HCT116 (cell line): ENCODE measurements around the gene EPSTI1. TPM values are rescaled to one million over a fixed set of nuclear protein-coding genes. Genes with fewer than 3 reads are reported as not detected.

Source experiments
- ATAC-seq: fragments of 200-7000 bp; cut with Tn5 transposase; 2 replicates; pipeline ENCODE4 v1.9.1; 2020; ENCODE audit warnings: mild to moderate bottlenecking, moderate library complexity
- BruUV-seq: library from RNA; stranded (reverse); fragments of 400-500 nt; replicated peaks from 2 replicates; lab custom pipeline; 2021; lab: Mats Ljungman, UMichigan
- CTCF ChIA-PET: fragments of 300-600 bp; sonication (Branson Sonifier 250); formaldehyde crosslinking; loops from one replicate; lab custom pipeline; 2021; ENCODE audit warnings: antibody characterized with exemption; lab: Charles Lee
- POLR2A ChIA-PET: fragments of 300-600, 350-600 bp; sonication (Branson Sonifier 250); formaldehyde crosslinking; loops from one replicate; lab custom pipeline; 2021; ENCODE audit warnings: antibody characterized with exemption; lab: Charles Lee
- RAD21 ChIA-PET, 2 experiments: fragments of 300-600 bp; sonication (Branson Sonifier 250); formaldehyde crosslinking; loops; one replicate each; lab custom pipeline; 2023; ENCODE audit warnings: low total read pairs in 2 of 2; ENCODE audit not compliant: uncharacterized antibody in 2 of 2, unreplicated experiment in 2 of 2, low non-redundant PET in 1 of 2; lab: Charles Lee
- DNase-seq: peaks from one replicate; pipeline ENCODE4 v3.0.0-alpha.2; 2010; ENCODE audit warnings: low read depth, low spot score
- H2AFZ ChIP-seq: fragments of 200-600 bp; shearing (Covaris generic), sonication (generic); 2 replicates; pipeline ENCODE4 v1.6.1; 2017; ENCODE audit warnings: low read depth, mixed run types, mixed read lengths, antibody characterized with exemption, low read length; ENCODE audit not compliant: poor library complexity, severe bottlenecking
- H3K27ac ChIP-seq: 2 replicates; pipeline ENCODE4 v1.5.1; 2012; ENCODE audit warnings: low read depth, low read length
- H3K27me3 ChIP-seq: fragments of 200-600 bp; sonication (generic); 2 replicates; pipeline ENCODE4 v1.6.1; 2016; ENCODE audit warnings: mixed run types, low read length, mixed read lengths; ENCODE audit not compliant: insufficient read depth
- H3K36me3 ChIP-seq, 2 experiments: fragments of 200-500 bp in 1 of 2; fragments of 200-600 bp in 1 of 2; sonication (Bioruptor generic) in 1 of 2; sonication (generic) in 1 of 2; 2 replicates each; pipeline versions ENCODE4 v1.5.1 to v1.6.1; 2014 to 2016; ENCODE audit warnings: low read length in 2 of 2, inconsistent platforms in 1 of 2, mixed read lengths in 1 of 2, mixed run types in 1 of 2; ENCODE audit not compliant: insufficient read depth in 2 of 2, control insufficient read depth in 1 of 2
- H3K4me1 ChIP-seq, 2 experiments: fragments of 200-600 bp in 1 of 2; sonication (generic) in 1 of 2; 2 replicates each; pipeline versions ENCODE4 v1.5.1 to v1.6.1; 2012 to 2017; ENCODE audit warnings: low read length in 2 of 2, inconsistent platforms in 1 of 2, mild to moderate bottlenecking in 1 of 2, mixed read lengths in 1 of 2, mixed run types in 1 of 2, moderate library complexity in 1 of 2; ENCODE audit not compliant: insufficient read depth in 2 of 2, control insufficient read depth in 1 of 2
- H3K4me2 ChIP-seq: fragments of 200-600 bp; sonication (generic); 2 replicates; pipeline ENCODE4 v1.6.1; 2017; ENCODE audit warnings: mixed run types, low read length, mixed read lengths
- H3K4me3 ChIP-seq, 2 experiments: fragments of 200-600 bp in 1 of 2; sonication (generic) in 1 of 2; replicated peaks in 1 of 2; 2 replicates each; pipeline ENCODE4 v1.5.1; 2011 to 2016; ENCODE audit warnings: low read length in 2 of 2, control low read depth in 1 of 2, low read depth in 1 of 2, mild to moderate bottlenecking in 1 of 2, mixed read lengths in 1 of 2, mixed run types in 1 of 2
- H3K79me2 ChIP-seq: fragments of 200-600 bp; sonication (generic); 2 replicates; pipeline ENCODE4 v1.6.1; 2017; ENCODE audit warnings: mild to moderate bottlenecking, mixed run types, low read length, moderate library complexity, mixed read lengths; ENCODE audit not compliant: insufficient read depth
- H3K9ac ChIP-seq: fragments of 200-600 bp; sonication (generic); 2 replicates; pipeline ENCODE4 v1.6.1; 2016; ENCODE audit warnings: low read length, mixed read lengths
- H3K9me2 ChIP-seq: fragments of 200-600 bp; sonication (generic), shearing (Covaris generic); 2 replicates; pipeline ENCODE4 v1.6.1; 2017; ENCODE audit warnings: mixed run types, mild to moderate bottlenecking, moderate library complexity; ENCODE audit not compliant: insufficient read depth
- H3K9me3 ChIP-seq, 2 experiments: fragments of 200-500 bp in 1 of 2; fragments of 200-600 bp in 1 of 2; sonication (Bioruptor generic) in 1 of 2; sonication (generic) in 1 of 2; 2 replicates each; pipeline ENCODE4 v1.6.1; 2014 to 2017; ENCODE audit warnings: low read length in 2 of 2, mixed read lengths in 2 of 2, inconsistent platforms in 1 of 2, low read depth in 1 of 2, mild to moderate bottlenecking in 1 of 2, mixed run types in 1 of 2, moderate library complexity in 1 of 2; ENCODE audit not compliant: control insufficient read depth in 1 of 2, insufficient read depth in 1 of 2
- H4K20me1 ChIP-seq: fragments of 200-600 bp; sonication (generic), shearing (Covaris generic); 2 replicates; pipeline ENCODE4 v1.6.1; 2017; ENCODE audit warnings: mixed run types, mild to moderate bottlenecking, moderate library complexity; ENCODE audit not compliant: insufficient read depth
- ATF3 ChIP-seq: IDR thresholded peaks from 2 replicates; pipeline ENCODE4 v1.6.1; 2012
- EZH2 ChIP-seq: fragments of 200-600 bp; sonication (generic); IDR thresholded peaks from 2 replicates; pipeline ENCODE4 v1.6.1; 2017; ENCODE audit warnings: antibody characterized with exemption, mixed run types
- FOSL1 ChIP-seq: IDR thresholded peaks from 2 replicates; pipeline ENCODE4 v1.6.1; 2012; ENCODE audit warnings: low read depth
- MAX ChIP-seq: IDR thresholded peaks from 2 replicates; pipeline ENCODE4 v1.6.1; 2012
- POLR2A ChIP-seq: IDR thresholded peaks from 2 replicates; pipeline ENCODE4 v1.7.0; 2011; ENCODE audit warnings: borderline replicate concordance; ENCODE audit not compliant: insufficient read depth, insufficient read length; ENCODE audit errors: extremely low read depth
- RAD21 ChIP-seq: IDR thresholded peaks from 2 replicates; pipeline ENCODE4 v1.6.1; 2012; ENCODE audit warnings: low read depth, mild to moderate bottlenecking
- SP1 ChIP-seq: IDR thresholded peaks from 2 replicates; pipeline ENCODE4 v1.6.1; 2012; ENCODE audit warnings: low read depth
- SRF ChIP-seq: IDR thresholded peaks from 2 replicates; pipeline ENCODE4 v1.6.1; 2012; ENCODE audit warnings: low read depth
- TCF7L2 ChIP-seq: IDR thresholded peaks from 2 replicates; pipeline ENCODE4 v1.7.0; 2011; ENCODE audit warnings: borderline replicate concordance, inconsistent platforms; ENCODE audit not compliant: insufficient read depth, insufficient read length; ENCODE audit errors: extremely low read depth
- YY1 ChIP-seq: IDR thresholded peaks from 2 replicates; pipeline ENCODE4 v1.6.1; 2011; ENCODE audit warnings: low read length, low read depth, moderate library complexity, mild to moderate bottlenecking; ENCODE audit not compliant: insufficient replicate concordance; ENCODE audit errors: extremely low read depth
- ZBTB33 ChIP-seq: IDR thresholded peaks from 2 replicates; pipeline ENCODE4 v1.6.1; 2011; ENCODE audit warnings: mild to moderate bottlenecking, low read length, moderate library complexity; ENCODE audit not compliant: insufficient replicate concordance; ENCODE audit errors: extremely low read depth
- ZFX ChIP-seq: fragments of 450-650 bp; IDR thresholded peaks from 2 replicates; pipeline ENCODE4 v1.6.1; 2017
- intact Hi-C: fragments of 100-400 bp; cut with micrococcal nuclease; formaldehyde crosslinking; loops from 2 replicates; pipeline ENCODE4 v1.10.0; 2022
- total RNA-seq: library from RNA; stranded (reverse); gene quantifications from one replicate; pipeline ENCODE4 v1.2.1, GENCODE V29; 2021; ENCODE audit not compliant: unreplicated experiment

The EPSTI1 gene
- total RNA-seq, 1 experiment from 2014 or later: 0.69 TPM

- ChIA-PET CTCF (no interaction called here), POLR2A (no interaction called here), RAD21 (no interaction called here)
- Histone ChIP-seq H3K4me1 (no peaks in the 10 kb centered on the region; a peak in 1 of 4 replicates), H4K20me1 (no peaks in the 10 kb centered on the region), H3K9ac (no peak overlapping the region), H3K36me3 (no peaks in the 10 kb centered on the region), H3K4me3 (no peak overlapping the region), H3K9me2 (no peaks in the 10 kb centered on the region), H3K4me2 (no peak overlapping the region), H3K27ac (no peak overlapping the region), H2AFZ (no peak overlapping the region), H3K79me2 (no peaks in the 10 kb centered on the region), H3K9me3 (no peaks in the 10 kb centered on the region), H3K27me3 (peaks cover 4% of the 10 kb centered on the region)
- DNase-seq: no peak
- ATAC-seq: no peak
- TF ChIP-seq RAD21 (no peak), SP1 (no peak), ZBTB33 (no peak), EZH2 (no peak), ZFX (no peak), SRF (no peak), MAX (no peak), POLR2A (no peak), YY1 (no peak), ATF3 (no peak), TCF7L2 (no peak), FOSL1 (no peak)
- intact Hi-C loops: no loop called here
- no TSS peak for BruUV-seq
These were observed 97.2 kb downstream of the EPSTI1 start for GRCh38 chr13:42894765-42895243.
